ENCODE data around the gene C3orf80.

- no peak for TF ChIP-seq CTCF (IDR thresholded peaks at IDR 0.05; ENCODE audit: poor library complexity)
- TF ChIP-seq EZH2phosphoT487 (IDR thresholded peaks at IDR 0.05; ENCODE audit: low read depth, severe bottlenecking, unreplicated experiment) = no peak
Measured at GRCh38 chr3:160217675-160218074, 7.5 kb upstream of the C3orf80 start.
